LHCN-M2 (cell line): ENCODE data around the gene CCM2. TPM values are rescaled to one million over a fixed set of nuclear protein-coding genes. Genes with fewer than 3 reads are reported as not detected.

Source experiments
- DNase-seq: peaks from one replicate; pipeline ENCODE4 v3.0.0-alpha.2; 2012; ENCODE audit warnings: low read depth
- polyA plus RNA-seq: library from polyadenylated mRNA; unstranded; fragments of >200 nt; gene quantifications from one replicate; pipeline ENCODE4 v1.2.1, GENCODE V29; 2012; ENCODE audit warnings: missing spikeins
- total RNA-seq: library from RNA; depleted of rRNA; stranded (reverse); fragments of >200 nt; gene quantifications from 2 replicates; pipeline ENCODE4 v1.2.3, GENCODE V29; 2014; rRNA removed

The CCM2 gene
- 117 and 126 TPM in 2 replicates for total RNA-seq
- polyA plus RNA-seq: 103 TPM

DNA sequence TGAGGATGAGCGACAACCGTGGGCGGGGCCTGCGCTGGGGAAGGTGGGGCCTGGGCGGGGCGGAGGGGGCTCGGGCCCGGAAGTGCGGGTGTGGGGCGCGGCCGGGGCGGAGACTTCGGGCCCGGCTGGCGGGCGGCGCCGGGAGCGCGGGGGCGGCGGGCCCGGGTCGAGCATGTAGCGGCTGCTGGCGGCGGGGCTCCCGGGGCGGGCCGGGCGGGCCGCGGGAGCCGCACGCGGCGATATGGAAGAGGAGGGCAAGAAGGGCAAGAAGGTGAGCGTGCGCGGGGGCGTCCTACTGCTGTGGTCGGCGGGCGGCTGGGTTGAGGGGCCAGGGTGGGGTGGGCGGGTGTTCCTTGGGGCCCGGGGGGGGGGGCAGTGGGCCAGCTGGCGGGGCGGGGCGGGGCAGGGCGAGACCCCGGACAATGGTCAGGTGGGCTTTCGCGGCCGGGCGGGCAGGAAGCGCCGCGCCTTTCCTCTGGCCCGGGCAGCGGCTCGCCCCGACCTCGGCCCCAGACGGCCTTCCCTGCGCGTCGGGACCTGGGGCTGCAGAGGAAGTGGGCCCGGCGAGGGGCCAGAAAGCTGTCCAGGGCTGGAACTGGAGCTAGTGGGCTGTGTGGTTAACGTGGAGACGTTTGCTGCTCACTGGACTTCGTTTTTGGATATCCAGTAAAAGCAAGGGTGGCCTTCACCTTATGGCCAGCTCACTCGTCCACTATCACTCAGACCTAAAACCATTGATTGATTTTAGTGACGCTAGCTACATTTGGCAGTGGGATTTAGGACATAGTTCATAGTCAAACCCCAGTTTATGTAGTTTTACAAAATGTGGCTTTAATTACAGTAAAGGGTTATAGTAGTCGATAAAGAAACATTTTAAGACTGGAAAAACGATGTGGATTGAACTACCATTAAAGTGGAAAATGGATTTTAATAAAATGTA, at the start of gene CCM2:
CCM2 (plus strand) TSS at position 109 of the 940 bp plus-strand sequence; CDS start at position 242, 133 bp downstream.
- peak; percentile 38 for DNase-seq

- DNase-seq: no peak
These were observed 46.8 kb upstream of the CCM2 start for GRCh38 chr7:44953156-44953555.

- no peak for DNase-seq
These were observed 44.3 kb upstream of the CCM2 start for GRCh38 chr7:44955733-44956132.

- DNase-seq: no peak
These were observed 43.7 kb upstream of the CCM2 start for GRCh38 chr7:44956157-44956766.

DNA sequence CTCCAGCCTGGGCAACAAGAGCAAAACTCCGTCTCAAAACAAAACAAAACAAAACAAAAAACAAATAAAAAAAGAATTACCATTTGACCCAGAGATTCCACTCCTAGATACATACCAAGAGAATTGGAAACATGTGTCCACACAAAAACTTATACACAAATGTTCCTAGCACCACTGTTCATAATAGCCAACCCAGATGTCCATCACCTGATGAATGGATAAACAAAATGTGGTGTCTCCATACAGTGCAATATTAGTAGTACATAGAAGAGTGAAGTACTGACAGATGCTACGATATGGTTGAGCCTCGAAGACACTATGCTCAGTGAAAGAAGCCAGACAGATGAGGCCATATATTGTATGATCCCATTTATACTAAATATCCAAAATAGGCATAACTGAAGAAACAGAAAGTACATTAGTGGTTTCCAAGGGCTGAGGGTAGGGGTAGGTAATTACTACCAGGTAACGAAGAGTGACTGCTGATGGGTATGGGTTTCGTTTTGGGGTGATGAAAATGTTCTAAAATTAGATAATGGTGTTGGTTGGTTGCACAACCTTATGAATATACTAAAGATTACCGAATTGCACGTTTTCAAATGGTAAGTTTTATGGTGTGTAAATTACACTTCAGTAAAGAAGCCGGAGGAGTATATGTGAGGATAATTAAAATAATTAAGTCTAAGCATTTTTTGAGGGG, 41.2 kb upstream of the CCM2 start:
- no peak for DNase-seq

DNA sequence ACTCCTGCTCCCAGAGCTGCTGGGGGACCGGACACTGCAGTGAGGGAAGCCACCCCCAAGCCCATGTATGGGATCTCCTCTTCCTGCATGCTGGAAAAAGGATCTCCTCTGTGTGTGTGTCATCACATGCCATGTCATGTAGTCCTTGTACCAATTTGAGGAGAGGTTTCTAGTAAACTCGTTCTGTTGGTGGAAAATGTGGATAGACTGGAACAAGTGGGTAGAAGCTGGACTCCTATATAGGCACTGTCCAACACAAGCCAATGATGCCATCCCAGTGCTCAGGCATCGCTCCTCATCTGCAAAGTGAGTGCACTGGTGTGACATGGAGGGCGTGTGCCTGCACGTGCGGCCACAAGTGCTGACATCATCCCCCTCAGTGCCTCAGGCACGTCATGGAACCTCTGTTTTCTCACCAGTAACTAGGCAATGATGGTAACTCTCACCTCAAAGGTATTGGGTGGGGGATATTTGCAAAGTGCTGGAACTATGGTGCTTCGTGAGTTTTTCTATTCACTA, 40.5 kb upstream of the CCM2 start:
- DNase-seq: peak; percentile 13

DNA sequence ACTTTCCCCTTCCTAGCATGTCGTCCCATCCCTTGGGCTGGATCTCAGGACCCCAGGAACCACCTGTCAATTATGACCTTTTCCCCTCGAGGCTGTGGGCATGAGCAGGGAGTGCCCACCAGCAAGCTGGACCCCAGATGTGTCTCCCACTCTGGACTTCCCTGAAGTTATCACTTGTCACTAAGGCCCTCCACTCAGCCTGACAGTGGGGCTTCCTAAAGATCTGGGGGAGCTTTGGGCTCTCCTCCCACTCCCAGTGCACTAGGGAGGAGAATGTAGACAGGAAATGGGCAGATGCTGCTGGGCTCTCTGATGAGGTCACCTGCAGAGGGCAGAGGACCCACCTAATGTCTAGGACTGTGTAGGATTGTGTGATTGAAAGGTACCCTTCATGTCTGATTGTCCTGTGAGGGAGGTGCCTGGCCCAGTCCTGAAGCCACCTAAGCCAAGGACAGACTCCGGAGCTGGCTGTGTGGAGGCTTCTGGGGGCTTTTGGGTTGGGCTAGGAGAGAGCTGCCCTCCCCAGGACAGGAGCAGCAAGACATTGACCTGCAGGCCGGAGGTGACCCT, 39.9 kb upstream of the CCM2 start:
- DNase-seq: no peak

GRCh38 chr7:44961844-44962482, 38.0 kb upstream of the CCM2 start:
- no peak for DNase-seq

- no peak for DNase-seq
These were observed 37.3 kb upstream of the CCM2 start for GRCh38 chr7:44962483-44963251.

DNA sequence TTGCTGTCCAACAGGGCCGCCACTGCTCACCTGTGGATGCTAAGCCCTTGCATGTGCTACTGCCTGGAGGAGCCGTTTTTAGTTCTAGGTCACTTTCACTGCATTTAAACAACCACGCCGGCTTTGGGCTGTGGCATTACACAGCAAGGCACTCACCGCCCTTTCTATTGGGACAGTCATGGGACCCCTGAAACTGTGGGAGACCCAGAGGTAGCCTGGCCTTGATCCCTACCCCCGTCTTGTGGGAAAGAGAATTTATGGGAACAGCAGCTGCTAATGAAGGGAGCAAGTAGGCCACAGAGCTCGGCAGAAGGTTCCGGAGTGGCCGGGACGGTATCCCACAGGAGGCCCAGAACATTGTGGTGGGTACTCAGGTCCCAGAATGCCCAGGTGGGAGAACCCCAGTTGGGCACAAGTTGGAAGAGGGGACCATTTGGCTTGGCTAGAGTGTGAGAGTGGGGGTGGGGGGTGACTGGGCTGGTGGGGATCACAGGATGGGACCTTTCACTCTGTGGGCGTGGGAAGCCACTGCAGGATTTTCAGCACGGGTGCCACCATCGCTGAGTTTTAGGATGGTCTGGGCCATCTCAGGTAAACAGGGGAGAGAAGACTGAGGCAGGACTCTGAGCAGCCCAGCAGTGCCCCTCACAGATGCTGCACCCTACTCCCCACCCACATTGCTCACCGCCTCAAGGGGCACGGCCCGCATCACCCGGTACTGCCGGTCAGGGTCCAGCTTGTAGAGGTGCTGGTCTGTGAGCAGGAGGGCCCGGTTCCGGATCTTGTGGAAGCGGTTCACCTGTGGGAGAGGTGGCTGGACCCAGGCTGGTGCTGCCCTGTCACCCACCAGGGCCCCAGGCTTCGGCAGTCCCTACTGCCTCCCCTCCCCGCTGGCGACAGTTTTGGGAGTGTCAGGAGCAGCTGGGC, 36.4 kb upstream of the CCM2 start:
- no peak for DNase-seq

DNA sequence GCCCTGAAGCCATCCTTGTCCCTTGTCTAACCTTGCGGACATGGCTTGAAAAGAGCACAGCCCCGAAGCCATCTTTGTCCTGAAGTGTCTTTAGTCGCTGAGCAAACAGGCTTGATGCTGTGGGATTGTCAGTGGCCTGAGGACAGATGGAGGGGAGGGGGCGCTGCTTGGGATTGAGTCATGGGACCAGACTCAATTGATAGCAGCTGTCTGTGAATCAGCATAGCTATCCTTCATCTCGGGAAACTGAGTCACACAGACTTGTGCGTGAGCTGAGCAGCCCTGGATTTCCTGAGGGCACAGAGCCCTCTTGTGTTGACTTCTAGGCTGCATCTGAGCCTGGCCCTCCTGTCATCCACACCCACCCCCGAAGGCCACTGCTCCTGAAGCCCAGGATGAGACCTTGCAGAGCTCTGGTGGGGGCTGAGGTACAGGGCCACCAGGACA, 35.6 kb upstream of the CCM2 start:
- no peak for DNase-seq

- DNase-seq: no peak
These were observed 35.1 kb upstream of the CCM2 start for GRCh38 chr7:44964831-44965440.

DNA sequence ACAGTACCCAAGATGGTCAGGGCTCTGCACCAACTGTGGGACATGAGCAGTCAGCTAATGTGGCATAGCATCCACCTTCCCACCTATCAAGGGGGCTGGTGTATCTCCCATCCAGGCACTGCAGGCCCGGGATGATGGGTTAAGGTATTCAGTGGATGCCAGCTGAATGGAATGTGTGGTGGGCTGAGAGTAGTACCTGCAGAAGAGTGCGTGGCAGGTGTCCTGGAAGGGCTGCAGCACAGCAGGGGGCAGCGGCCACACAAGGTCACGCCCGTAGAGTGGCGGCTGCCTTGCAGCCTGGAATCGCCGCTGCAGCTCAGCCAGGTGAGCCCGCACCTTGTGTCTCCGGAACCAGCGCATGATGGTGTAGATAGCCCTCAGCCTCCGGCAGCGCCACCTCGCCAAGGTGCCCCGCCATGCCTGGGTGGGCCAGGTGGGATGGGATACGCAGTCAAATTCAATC, 34.5 kb upstream of the CCM2 start:
- no peak for DNase-seq

- no peak for DNase-seq
These were observed 33.9 kb upstream of the CCM2 start for GRCh38 chr7:44965937-44966730.

GRCh38 chr7:44966731-44967538, 33.1 kb upstream of the CCM2 start:
- DNase-seq: no peak

DNA sequence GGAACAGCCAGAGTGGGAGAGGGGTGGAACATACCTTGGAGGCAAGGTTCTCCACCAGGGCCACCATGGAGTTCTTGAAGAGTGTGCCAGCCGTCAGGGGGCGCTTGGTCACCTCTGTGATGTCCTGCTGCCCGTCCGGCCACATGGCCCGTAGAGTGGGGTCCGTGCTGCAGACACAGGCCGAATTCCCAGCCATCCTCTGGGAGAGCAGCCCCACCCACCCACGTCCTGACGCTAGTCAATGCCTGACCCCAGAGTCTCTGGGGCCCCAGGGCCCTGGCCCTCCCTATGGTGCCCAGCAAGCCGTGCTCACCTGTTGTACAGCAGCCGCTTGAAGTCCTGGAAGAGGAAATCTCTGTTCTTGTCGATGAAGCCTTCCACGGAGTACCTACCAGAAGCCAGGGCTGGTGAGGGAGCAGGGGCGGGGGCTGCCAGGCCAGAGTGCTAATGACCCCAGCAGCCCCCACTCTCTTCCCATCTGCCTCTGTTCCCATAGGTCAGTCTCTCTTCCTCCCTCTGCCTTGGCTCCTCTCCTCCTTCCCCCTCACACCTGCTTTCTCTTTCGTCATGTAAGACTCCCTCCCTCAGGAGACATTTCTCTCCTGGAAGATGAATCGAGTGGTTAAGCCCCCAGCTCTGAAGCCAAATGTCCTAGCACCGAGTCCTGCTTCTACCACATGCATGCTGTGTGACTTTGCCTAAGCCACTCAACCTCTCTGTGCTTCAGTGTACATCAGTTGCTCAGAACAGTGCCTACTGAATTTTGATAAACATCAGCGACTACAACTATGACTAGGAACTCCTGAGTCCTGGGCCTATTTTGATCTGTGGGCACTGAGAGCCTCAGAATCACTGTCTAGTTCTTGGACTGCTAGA, 32.2 kb upstream of the CCM2 start:
- no peak for DNase-seq
